ENCODE measurements around the gene PDCD11.
A peak's percentile ranks its signal among the peaks of the same experiment; 100 is the strongest.
"Not testable (repeated sequence)": the region's sequence is repeated elsewhere in the genome, so short reads cannot be mapped to it uniquely, and the experiment has no call there.

PDCD11 gene

GRCh38 chr10:103396067-103396788, at the start of gene PDCD11, which contains the start of gene ATP5MK:
Gene PDCD11, plus strand, starts transcription at chr10:103396626. Its CDS starts 1,801 bp downstream, at chr10:103398427.
Gene ATP5MK, minus strand, starts transcription at chr10:103396475. Its CDS starts 4,018 bp downstream, at chr10:103392457.
- DNase-seq: peak; percentile 97

GRCh38 chr10:103350175-103350516, 46.3 kb upstream of the PDCD11 start:
- DNase-seq: no peak

- DNase-seq: peak; percentile 59
Observed at GRCh38 chr10:103350517-103351260, 45.7 kb upstream of the PDCD11 start, which contains the start of gene PCGF6. Gene PCGF6, minus strand, starts transcription at chr10:103351140. Its CDS starts 74 bp downstream, at chr10:103351066.

- no peak for DNase-seq
Observed at GRCh38 chr10:103353281-103353680, 43.1 kb upstream of the PDCD11 start.

- not testable (repeated sequence) for DNase-seq
Observed at GRCh38 chr10:103354567-103354966, 41.9 kb upstream of the PDCD11 start.

- DNase-seq: no peak
Observed at GRCh38 chr10:103355906-103356599, 40.4 kb upstream of the PDCD11 start.

- not testable (repeated sequence) for DNase-seq
Observed at GRCh38 chr10:103359493-103359892, 36.9 kb upstream of the PDCD11 start.

GRCh38 chr10:103360791-103361190, 35.6 kb upstream of the PDCD11 start:
- not testable (repeated sequence) for DNase-seq

GRCh38 chr10:103367379-103367781, 29.0 kb upstream of the PDCD11 start:
- DNase-seq: no peak

GRCh38 chr10:103367782-103368518, 28.5 kb upstream of the PDCD11 start, which contains the start of gene TAF5:
Gene TAF5, plus strand, starts transcription at chr10:103367976. Its CDS starts 14 bp downstream, at chr10:103367990.
- peak; percentile 90 for DNase-seq

- no peak for DNase-seq
Observed at GRCh38 chr10:103373544-103373943, 22.9 kb upstream of the PDCD11 start.

GRCh38 chr10:103374263-103374662, 22.2 kb upstream of the PDCD11 start:
- DNase-seq: no peak

GRCh38 chr10:103382769-103383168, 13.7 kb upstream of the PDCD11 start:
- no peak for DNase-seq

- no peak for DNase-seq
Observed at GRCh38 chr10:103394180-103394579, 2.2 kb upstream of the PDCD11 start.

GRCh38 chr10:103395754-103396066, 716 bp upstream of the PDCD11 start:
- DNase-seq: no peak

GRCh38 chr10:103396789-103397087, 312 bp downstream of the PDCD11 start:
- DNase-seq: no peak

- no peak for DNase-seq
Observed at GRCh38 chr10:103397191-103397825, 882 bp downstream of the PDCD11 start.

- no peak for DNase-seq
Observed at GRCh38 chr10:103413564-103413963, 17.1 kb downstream of the PDCD11 start.

GRCh38 chr10:103415581-103415980, 19.2 kb downstream of the PDCD11 start:
- DNase-seq: no peak

- DNase-seq: peak; percentile 11
Observed at GRCh38 chr10:103416436-103417147, 20.2 kb downstream of the PDCD11 start.

GRCh38 chr10:103417148-103417469, 20.7 kb downstream of the PDCD11 start:
- DNase-seq: not testable (repeated sequence)

- DNase-seq: no peak
Observed at GRCh38 chr10:103417601-103418000, 21.2 kb downstream of the PDCD11 start.

Data from DMS153 (cell line).